NCI-H1417 treated with DMSO at 0.1 percent for 48 hours (cell line): ENCODE results near the gene FBXW12.

Experiments used
- DNase-seq: peaks from one replicate; lab custom pipeline; 2025; lab: John Stamatoyannopoulos, UW

FBXW12 gene

DNA sequence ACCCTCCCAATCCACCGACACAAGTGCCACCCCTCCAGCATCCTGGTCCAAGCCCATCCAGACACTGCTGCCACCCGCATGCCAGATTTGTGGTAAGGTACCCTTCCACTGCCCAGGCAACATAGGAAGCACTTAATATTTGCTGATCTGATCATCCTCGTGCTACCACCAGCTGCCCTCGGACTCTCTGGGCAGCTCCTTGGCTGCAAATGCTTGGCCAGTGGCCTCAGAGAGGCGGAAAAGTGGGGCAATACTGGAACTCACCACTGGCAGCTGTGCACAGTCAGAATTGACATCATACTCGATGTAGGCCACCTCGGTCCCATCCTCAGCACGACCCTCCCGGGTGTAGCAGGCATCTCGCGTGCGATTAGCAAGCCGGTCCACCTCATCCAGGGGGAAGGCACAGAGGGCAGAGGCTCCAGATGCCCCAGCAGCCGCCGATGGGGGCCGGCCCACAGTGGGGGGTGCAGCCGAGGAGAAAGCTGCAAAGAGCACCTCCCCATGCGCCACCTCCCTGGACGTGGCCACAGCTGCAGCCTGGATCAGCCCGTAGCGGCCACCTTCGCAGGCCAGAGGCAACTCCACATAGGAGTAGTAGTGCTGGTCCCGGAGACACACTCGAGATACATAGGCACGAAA, 51.3 kb downstream of the FBXW12 start:
- DNase-seq, result no peak

DNA sequence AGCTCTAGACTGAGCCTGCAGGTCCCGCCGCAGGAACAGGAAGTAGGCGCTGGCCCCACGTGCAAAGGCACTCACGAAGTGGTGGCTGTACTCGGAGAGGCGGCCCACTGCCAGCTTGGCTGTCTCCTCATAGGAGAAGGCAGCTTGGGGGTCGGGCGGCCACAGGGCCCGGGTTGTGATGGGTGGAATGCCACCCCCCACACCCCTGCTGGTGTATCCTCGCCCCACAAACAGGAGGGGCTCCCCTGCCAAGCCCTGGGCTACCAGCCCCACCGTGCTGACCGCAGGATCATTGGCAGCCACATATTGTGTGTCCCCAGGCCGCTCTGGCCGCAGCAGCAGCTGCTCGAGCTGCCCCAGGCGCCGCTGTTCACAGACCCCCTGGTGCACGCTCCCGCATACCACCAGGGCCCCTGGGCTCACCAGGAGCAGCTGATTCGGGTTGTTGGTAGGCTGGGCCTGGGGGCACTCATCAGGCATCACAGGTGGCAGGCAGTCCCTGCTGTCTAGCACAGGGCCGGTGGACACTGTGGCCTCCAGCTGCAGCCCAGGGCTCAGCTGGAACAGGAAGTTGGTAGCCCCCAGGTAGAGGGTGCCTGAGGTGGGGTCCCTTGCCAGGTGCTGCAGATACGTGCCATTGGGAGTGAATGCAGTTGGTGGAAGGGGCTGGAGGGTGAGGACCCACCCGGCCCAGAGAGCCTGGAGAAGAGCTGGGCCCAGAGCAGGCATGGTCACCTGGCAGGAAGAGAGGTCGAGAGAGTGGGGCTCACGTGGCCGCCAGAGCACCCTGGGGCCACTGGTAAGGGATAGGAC, 52.1 kb downstream of the FBXW12 start:
- no peak for DNase-seq

DNA sequence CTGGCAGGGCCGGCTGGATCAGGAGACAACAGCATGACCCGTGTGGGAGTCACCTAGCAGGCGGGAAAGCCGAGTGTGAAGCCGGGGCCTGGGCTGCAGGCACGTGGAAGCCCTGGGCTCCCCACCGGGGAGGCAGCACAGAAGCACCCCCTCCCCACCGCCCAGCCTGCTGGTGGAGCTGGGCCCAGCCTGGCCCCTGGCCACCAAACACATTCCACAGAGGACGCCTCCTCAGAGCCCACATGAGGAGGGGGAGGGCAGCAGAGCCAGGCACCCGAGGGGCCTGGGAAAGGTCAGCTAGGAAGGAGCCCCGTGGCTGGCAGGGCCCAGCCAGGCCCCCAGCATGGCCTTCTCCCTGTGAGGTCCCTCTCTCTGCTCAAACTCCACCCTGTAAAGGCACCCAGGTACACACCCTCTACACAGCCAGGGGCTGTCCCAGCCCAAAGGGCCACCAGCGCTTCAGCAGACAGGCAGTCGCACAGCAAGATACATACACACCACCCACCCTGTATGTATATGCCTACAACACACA, 53.3 kb downstream of the FBXW12 start:
- no peak for DNase-seq

DNA sequence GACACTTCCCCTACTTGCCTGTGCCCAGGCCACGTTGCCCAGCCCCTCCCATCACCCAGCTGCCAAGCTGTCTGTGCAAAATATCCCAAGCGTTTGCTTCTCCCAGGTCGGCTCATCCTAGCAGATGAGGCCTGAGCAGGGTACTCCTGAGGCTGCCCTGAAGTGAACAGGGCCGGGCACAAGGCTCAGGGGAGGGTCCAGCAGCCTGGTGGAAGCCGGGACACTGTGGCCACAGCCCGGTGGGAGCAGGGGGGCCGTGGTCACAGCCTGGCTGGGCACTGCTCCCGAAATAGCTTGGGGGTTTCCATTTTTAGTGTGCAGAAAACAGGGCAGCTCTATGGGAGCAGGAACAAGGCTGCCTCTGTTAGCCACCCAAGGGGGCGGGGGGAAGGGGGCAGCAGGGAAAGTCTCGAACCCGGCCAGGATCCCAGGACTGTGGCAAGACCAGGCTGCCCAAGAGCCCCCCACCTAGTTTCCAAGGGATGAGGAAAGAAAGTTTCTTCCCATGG, 54.4 kb downstream of the FBXW12 start:
- no peak for DNase-seq

DNA sequence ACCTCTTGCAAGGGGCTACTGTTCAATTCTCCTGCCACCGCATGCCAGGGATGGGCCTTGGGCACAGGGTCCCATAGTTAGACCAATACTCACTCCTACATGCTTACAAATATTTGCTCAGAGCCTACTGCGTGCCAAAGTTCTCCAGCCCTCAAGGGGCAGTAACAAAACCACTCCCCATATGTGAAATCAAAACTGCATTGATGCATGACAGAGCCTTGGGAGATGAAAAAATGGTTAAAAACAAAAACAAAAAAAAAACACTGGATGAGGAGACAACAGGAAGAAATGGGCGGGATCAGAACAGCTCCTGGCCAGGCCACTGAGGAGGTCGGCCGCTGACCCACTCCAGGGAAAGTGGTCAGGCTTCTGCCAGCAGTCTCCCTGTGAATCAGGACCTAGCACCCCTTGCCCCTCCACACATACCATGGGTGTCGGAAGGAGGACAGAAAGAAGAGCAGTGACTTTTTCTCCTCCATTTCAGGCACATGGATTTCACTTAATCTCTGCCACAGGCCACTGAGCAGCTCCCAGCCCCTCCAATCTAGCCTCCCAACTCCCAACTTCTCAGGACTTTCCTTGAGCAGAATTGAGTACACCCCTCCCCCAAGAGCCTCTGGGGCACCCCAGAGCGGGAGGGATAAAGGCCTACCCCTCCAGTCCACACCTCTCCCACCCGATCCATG, 55.1 kb downstream of the FBXW12 start:
- no peak for DNase-seq

DNA sequence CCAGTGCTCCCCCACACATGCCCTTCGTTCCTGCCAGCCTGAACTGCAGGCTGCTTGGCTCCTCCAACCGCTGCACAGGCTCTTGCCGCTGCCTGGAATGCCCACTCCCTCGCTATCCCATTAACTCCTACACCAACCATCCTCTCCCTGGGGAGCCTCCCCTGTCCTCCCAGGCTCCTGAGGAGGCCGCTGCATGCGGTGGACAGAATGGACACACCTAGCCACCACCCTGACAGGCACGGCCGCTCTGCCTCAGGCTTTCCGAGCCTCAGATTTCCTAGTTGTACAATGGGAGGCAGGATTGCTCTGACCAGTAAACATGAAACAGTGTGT, 55.6 kb downstream of the FBXW12 start:
- DNase-seq, result no peak

DNA sequence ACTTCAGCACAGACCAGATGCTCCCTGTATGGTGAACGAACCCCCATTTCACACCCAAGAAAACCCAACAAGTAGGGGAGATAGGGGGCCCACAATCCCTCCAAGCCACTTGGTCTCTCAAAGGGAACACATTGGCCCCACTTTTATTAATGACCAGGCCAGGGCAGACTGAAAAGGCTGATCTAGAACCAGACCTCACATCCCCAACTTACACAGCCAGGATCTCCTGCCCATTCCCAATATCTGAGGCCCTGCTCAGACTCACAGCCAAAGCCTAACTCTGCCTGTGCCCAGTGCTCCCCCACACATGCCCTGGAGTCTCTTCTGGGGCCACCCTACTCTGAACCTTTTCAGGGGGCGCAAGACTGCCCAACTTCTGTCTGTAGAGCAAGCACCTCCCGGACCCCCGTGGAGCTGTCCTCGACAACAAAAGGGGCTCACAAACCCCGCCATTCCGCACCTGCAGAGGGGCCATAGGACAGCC, 56.1 kb downstream of the FBXW12 start:
- DNase-seq, result no peak

DNA sequence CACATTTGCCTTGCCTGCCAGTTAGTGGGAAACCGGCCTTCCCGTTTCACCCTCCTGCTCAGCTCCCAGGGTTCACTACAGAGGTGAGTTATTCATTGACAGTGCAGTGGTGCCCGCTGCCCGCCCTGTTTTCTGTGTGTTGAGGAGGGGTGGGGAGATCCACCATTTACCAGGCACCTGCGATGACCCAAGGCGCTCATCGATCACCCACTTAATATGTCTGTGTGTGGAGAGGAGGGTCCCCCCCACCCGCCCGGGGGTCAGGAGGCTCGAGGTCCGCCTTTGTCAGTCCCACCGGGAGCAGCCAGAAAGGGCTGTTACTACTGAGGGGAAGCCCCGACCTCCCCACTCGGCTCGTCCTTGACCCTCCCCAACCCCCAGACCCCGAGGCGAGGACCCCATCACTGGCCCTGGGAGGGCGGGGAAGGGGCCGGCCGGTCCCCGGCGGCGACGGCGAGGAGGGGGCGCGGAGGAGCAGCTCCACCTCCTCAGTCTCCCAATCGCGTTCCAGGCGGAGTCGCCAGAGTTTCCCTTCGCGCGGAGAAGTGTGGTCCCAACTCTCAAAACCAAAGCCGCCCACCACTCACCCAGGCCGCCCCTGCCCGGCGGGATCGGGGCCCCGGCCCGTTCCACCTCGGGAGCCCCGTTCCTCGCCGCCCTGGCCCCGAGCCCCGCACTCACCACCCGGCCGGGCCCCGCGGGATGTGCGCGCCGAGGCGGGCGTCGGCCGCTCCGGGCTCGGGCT, 56.7 kb downstream of the FBXW12 start:
- DNase-seq, result no peak

DNA sequence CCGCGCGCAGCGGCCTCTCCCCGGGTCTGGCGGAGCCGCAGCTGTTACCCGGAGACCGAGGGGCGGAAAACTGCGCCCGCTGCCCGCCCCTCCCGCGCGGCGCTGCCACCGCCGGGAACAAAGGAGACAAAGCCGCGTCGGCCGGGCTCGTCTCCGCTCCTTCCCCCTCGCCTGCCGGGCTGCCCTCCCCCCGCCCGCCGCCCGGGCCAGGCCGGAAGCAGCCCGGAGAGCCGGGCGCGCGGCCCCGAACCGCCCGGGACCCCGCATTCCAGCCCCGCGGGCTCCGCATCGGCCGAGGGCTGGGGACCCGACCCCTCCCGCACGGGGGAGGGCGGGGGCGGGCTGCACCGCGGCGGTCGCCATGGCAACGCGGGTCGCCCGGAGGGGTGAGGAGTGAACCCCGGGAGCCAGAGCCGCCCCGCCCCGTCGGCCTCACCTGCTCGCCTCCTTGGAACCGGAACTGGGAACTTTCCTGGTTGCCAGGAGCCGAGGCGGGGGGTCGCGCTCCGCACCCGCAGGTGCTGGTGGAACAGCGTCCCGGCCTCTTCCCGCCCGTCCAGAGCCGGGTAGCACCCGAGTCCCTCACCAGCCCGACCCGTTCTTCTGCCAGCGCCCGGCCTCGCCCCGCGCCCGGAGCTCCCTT, 57.4 kb downstream of the FBXW12 start:
- no peak for DNase-seq

DNA sequence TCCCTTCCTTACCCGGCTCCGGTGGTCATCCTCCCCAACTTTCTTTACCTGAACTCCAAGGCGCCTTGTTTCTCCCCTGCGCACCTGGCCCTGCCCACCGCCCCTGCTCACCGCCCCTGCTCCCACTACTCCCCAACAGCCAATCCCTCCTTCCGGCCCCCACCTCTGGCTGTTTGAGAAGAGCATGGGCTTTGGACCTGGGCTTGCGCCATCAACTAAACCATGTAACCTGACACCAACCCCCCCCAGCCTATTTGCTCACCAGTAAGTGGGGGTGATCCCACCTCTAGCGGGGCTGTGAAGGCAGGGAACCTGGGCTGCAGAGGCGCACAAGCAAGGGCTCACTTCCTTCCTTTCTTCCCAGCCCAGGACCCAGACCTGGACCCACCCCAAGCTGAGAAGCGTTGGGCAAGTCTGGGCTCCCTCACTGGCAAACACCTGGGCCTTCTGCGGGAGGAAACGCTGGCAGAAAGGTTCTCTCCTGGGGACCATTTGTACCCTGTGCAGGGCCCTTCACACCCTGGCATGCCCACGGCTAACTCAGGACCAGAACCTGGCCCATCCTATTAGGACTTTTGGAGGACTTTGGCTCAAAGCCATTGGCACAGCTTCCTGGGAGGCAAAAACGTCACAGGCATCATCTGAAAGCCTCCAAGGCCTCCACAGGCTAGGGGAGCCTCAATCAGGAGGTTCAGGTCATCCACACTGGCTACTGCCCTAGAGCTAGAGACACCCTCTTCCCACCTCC, 58.1 kb downstream of the FBXW12 start, which contains the start of gene PLXNB1:
TSS of gene PLXNB1 (minus strand) at position 127 of the 748 bp plus-strand sequence. CDS start 5,475 bp downstream, outside the sequence.
- no peak for DNase-seq

DNA sequence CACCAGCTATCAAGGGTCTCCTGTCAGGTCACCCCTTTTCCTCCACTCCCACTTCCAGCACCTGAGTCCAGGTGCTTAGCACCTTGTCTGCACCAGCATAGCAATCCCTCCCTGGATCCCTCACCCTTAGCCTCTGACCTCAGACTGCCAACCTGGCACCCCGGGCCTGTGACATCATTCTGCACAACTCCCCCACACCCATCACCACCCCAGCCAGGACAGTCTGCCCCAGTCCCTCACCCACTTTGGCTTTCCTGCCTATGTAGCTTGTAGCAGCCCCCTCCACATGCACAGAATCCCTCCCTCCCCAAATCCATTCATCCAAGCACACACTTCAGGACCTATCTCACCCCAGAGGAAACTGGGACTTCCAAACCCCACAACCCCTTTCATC, 58.7 kb downstream of the FBXW12 start:
- no peak for DNase-seq

DNA sequence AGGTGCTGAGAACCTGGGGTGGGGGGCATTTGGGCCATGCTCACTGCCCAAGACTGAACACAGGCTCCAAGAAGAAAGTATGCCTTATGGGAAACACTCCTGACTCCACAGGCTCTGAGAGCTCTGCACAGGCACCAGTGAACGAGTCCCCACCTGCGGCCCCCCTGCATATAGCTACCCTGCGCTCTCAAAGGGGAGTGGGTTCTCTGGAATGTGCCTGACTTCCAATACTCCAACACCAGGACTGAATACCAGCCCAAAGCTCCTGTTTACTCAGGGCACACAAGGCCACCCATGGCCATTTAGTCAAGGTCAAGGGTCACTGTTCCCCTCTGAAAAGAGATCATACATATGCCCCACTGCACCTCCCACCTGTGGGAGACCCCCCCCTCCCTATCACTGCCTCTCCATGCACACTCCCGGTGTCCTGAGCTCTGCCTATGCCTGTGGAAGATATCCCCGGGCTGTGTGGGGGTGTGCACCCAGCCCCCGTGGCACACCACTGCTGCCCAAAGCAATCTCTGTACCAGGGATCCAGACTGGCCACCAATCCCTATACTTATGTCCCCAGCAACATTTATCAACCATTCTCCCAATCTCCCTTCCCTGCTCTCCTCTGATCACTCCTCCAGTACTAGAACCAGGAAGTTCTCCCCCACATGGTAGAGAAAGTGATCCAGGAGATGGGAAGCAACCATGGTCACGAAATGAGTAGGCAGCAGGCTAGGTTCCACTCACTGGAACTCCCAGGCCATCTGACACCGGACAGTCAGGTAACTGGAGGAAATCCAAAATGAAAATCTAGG, 59.4 kb downstream of the FBXW12 start:
- DNase-seq, result no peak

DNA sequence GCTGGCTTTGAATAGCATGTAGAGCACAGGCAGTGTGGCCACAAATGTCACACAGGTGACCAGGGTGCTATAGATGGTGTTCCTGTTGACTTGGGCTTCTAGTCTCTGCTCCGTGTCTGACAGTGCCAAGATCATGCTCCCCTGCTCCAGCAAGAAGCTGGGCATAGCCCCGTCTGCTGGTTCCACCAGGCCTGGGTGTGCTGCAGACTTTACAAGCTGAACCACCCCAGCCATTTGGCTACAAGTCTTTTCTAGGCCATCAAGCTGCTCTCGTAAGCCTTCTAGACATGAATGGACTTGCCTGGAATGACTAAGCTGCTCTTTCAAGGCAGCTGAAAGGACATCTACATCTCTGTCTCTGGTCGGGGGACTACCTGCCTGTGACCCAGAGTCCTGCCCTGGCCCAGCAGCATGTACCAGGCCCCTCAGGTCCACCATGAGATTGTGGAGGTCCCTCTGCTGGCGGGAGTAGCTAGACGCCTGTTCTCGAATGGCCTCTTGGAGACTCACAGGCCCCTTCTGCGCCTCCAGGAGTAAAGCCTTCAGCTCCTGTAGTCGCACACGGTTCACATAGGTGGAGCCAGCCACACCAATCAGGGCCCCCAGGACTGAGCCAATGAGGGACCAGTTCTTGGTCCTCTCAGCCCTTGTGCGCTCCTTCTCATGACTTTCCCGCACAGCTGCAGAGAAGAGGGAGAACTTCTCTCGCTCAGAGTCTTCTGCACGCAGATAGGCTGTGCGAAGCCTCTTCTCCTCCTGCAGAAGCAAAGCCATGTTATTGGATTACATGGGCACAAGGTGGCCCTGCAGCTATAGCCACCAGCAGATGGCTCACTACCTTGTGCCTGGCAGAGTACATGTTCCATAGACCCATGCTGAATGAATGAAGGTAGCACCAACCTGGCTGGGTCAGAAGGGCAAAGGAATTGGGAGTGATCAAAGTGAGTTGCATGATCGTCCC, 60.7 kb downstream of the FBXW12 start:
- no peak for DNase-seq

DNA sequence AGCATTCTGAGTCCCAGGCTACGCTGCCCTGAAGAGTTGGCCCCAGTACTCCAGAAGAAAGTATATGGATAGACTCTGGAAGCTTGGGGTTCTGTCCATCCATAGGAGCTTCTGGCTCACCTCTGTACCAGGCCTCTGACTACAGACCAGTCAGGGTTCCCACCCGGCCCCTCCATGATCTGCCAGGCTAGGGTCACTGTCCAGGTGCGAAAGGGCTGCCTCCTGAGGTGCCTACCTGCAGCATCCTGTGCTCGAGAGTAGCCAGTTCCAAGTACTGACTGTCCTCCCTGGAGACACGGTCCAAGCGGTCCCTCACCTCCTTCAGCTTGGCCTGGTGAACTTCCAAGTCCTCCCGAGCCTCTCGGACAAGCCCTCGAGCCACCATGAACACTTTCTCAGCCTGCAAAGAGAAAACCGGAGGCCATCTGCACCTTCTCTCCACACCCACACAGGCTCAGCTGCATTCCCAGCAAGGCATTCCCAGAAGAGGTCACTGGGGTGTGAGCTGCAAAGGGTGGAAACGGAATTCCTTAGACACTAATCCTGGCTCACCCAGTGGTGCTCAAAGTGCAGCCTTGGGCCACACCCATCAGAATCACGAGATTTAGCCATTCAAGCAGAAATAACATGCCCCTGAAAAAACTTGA, 61.6 kb downstream of the FBXW12 start:
- no peak for DNase-seq

DNA sequence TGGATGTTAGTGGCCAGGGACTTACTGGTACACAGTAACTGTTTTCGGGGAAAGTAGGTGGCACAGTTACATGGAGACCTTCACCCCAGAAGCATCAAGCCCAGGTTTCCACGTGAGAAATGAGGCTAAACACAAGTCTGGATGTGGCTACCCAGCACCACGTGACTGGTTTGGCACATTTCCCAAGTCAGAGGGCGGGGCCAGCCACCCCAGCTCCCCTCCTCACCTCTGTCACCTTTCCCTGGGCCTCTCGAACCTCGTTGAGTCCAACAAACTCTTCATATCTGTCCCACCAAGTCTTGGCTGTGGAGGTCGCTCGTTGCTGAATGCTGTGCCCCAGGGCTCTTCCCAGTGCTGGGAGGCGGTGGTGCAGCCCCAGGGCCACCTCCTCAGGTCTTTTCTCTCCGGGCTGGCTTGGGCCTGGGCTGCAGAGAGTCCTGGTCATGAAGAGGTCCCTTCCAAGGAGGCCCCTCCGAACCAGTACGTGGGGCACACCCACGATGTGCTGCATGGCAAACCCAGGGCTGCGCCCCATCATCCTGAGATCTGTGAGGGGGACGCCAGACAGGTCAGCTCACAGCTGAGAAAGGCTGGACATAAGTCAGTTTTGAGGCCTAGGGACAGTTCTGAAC, 62.7 kb downstream of the FBXW12 start:
- DNase-seq, result no peak

DNA sequence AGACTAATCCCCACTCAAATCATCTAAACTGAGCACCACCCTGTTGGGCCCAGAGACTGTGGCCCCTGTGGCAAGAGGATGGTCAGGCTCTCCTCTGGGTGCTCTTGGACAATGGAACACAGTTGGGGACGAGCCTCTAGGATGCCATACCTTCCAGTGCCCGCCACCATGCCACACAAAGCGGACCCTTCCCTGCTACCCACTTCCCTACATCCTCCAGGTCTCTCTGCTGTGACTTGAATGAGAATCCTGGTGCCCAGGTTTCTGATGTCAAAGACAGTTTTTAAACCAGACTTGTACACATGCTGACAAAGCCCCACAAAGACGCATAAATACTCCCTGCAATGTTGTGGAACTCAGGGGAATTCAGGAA, 63.2 kb downstream of the FBXW12 start:
- no peak for DNase-seq

DNA sequence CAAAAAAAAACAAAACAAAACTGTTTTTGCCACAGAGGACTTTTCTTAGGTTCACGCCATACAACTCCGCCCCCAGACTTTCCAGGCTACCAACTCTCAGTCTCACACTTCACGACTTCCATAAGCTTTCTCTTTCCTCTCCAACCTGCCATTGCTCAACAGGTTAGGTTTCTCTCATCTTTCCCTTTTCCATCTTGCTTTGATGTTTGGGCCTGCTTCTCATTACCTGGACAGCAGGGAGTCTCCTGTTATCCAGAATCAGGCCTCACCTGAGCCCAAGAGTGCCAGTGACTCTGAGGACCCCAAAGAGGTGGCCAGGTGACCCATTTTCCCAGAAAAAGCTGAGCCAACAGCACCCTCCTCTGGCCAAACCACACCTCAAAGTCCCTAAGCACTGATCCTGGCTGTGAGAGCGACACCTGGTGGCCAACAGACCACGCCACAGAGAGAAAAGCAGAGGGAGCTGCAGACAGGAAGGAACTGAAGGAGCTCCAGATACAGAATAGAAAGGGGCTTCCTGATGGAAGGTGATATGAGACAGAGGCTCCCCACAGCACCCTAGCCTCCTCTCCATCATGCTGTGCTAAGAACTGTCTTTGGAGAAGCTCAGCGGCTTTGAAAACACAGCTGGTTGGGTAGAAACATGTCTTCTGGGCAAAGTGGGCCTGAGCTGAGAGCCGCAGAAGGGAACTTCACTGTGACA, 63.9 kb downstream of the FBXW12 start:
- no peak for DNase-seq
